SK-N-SH (cell line): ENCODE results near the gene SH3BGR. TPM values are rescaled to one million over a fixed set of nuclear protein-coding genes. Genes with fewer than 3 reads are reported as not detected.

Experiments used
- CTCF ChIA-PET: fragments of 300-600, 350-600 bp; formaldehyde crosslinking; extraction: SDS; loops from one replicate; lab custom pipeline; 2021; lab: Yijun Ruan, JAX
- POLR2A ChIA-PET: fragments of 350-600 bp; sonication (Branson Sonifier 250); formaldehyde crosslinking; extraction: SDS; loops from one replicate; lab custom pipeline; 2020; ENCODE audit warnings: antibody characterized with exemption, inconsistent platforms; lab: Yijun Ruan, JAX
- DNase-seq: peaks from one replicate; pipeline ENCODE4 v3.0.0; 2012
- H2AFZ ChIP-seq: fragments of 200-600 bp; sonication (generic); 2 replicates; pipeline ENCODE4 v1.8.1; 2016; ENCODE audit warnings: antibody characterized with exemption, mild to moderate bottlenecking, low read depth
- H3F3A ChIP-seq: fragments of 200-600 bp; sonication (generic); replicated peaks from 2 replicates; pipeline ENCODE3; 2016; ENCODE audit warnings: antibody characterized with exemption, mild to moderate bottlenecking; ENCODE audit not compliant: insufficient read depth
- H3K27ac ChIP-seq, 2 experiments: fragments of 200-500 bp in 1 of 2; fragments of 200-600 bp in 1 of 2; sonication (Bioruptor generic) in 1 of 2; sonication (generic), shearing (Covaris generic) in 1 of 2; 2 replicates each; pipeline versions ENCODE4 v1.5.1 to v1.6.1; 2014 to 2016; ENCODE audit warnings: low read depth in 2 of 2, inconsistent platforms in 1 of 2, low read length in 1 of 2, mild to moderate bottlenecking in 1 of 2, mixed read lengths in 1 of 2
- H3K27me3 ChIP-seq: fragments of 200-600 bp; sonication (generic), shearing (Covaris generic); 2 replicates; pipeline ENCODE4 v1.6.1; 2016; ENCODE audit warnings: mixed run types; ENCODE audit not compliant: insufficient read depth
- H3K36me3 ChIP-seq, 2 experiments: fragments of 200-500 bp in 1 of 2; fragments of 200-600 bp in 1 of 2; sonication (Bioruptor generic) in 1 of 2; sonication (generic) in 1 of 2; replicated peaks in 1 of 2; 2 replicates each; pipeline versions ENCODE3 to v1.5.1; 2014 to 2016; ENCODE audit warnings: low read length in 1 of 2, mild to moderate bottlenecking in 1 of 2; ENCODE audit not compliant: insufficient read depth in 2 of 2, control insufficient read depth in 1 of 2
- H3K4me1 ChIP-seq, 2 experiments: fragments of 200-500 bp in 1 of 2; fragments of 200-600 bp in 1 of 2; sonication (Bioruptor generic) in 1 of 2; sonication (generic), shearing (Covaris generic) in 1 of 2; 2 replicates each; pipeline versions ENCODE4 v1.5.1 to v1.6.1; 2014 to 2016; ENCODE audit warnings: low read depth in 1 of 2, low read length in 1 of 2, mixed run types in 1 of 2; ENCODE audit not compliant: insufficient read depth in 2 of 2, control insufficient read depth in 1 of 2
- H3K4me2 ChIP-seq: fragments of 200-600 bp; sonication (generic), shearing (Covaris generic); 2 replicates; pipeline ENCODE4 v1.6.1; 2017; ENCODE audit warnings: mixed run types
- H3K4me3 ChIP-seq, 2 experiments: fragments of 200-500 bp in 1 of 2; fragments of 200-600 bp in 1 of 2; sonication (Bioruptor generic) in 1 of 2; sonication (generic), shearing (Covaris generic) in 1 of 2; 2 replicates each; pipeline versions ENCODE4 v1.5.1 to v1.8.1; 2014 to 2016; ENCODE audit warnings: low read depth in 2 of 2, inconsistent platforms in 1 of 2, low read length in 1 of 2, mild to moderate bottlenecking in 1 of 2, mixed read lengths in 1 of 2, moderate library complexity in 1 of 2
- H3K79me2 ChIP-seq: fragments of 200-600 bp; sonication (generic); 2 replicates; pipeline ENCODE4 v1.8.1; 2017; ENCODE audit warnings: mild to moderate bottlenecking; ENCODE audit not compliant: insufficient read depth
- H3K9ac ChIP-seq: fragments of 200-600 bp; sonication (generic); 2 replicates; pipeline ENCODE4 v1.6.1; 2017; ENCODE audit warnings: mixed run types
- H3K9me2 ChIP-seq: fragments of 200-600 bp; sonication (generic); 2 replicates; pipeline ENCODE4 v1.6.1; 2017; ENCODE audit warnings: mixed run types
- H3K9me3 ChIP-seq: fragments of 200-600 bp; sonication (generic); 2 replicates; pipeline ENCODE4 v1.6.1; 2017; ENCODE audit warnings: mixed run types, mild to moderate bottlenecking, moderate library complexity
- H4K20me1 ChIP-seq: fragments of 200-600 bp; sonication (generic); 2 replicates; pipeline ENCODE4 v1.6.1; 2017; ENCODE audit warnings: mild to moderate bottlenecking, mixed run types; ENCODE audit not compliant: insufficient read depth
- FOXJ3 ChIP-seq: sonication (generic); formaldehyde crosslinking; IDR thresholded peaks from 2 replicates; pipeline ENCODE4 v1.5.1; 2020; ENCODE audit warnings: mild to moderate bottlenecking, missing genetic modification reagents
- MEF2A ChIP-seq: IDR thresholded peaks from 2 replicates; pipeline ENCODE4 v1.4.0; 2012; ENCODE audit warnings: low read depth, borderline replicate concordance
- NFIC ChIP-seq: IDR thresholded peaks from 2 replicates; pipeline ENCODE4 v1.4.0; 2012; ENCODE audit warnings: borderline replicate concordance
- NRF1 ChIP-seq: IDR thresholded peaks from 2 replicates; pipeline ENCODE4 v1.6.1; 2012; ENCODE audit warnings: low read depth, mild to moderate bottlenecking, low read length
- PBX3 ChIP-seq: IDR thresholded peaks from 2 replicates; pipeline ENCODE4; 2012
- POLR2AphosphoS5 ChIP-seq: IDR thresholded peaks from 2 replicates; pipeline ENCODE4 v1.6.1; 2012; ENCODE audit warnings: low read depth, low read length
- REST ChIP-seq: IDR thresholded peaks from 2 replicates; pipeline ENCODE4 v1.6.1; 2012; ENCODE audit warnings: mild to moderate bottlenecking, low read depth, low read length, moderate library complexity
- RXRA ChIP-seq: IDR thresholded peaks from 2 replicates; pipeline ENCODE4 v1.4.0; 2012; ENCODE audit warnings: low read depth, mild to moderate bottlenecking, borderline replicate concordance
- SMC3 ChIP-seq: IDR thresholded peaks from 2 replicates; pipeline ENCODE4 v1.6.1; 2012; ENCODE audit warnings: low read depth, low read length, improper control_type of control experiment
- TAF1 ChIP-seq: IDR thresholded peaks from 2 replicates; pipeline ENCODE4 v1.6.1; 2012; ENCODE audit warnings: low read depth, mild to moderate bottlenecking, low read length, moderate library complexity, borderline replicate concordance
- WGBS: methylation state at CpG from one replicate; pipeline ENCODE4 v1.1.6; 2017; ENCODE audit warnings: low lambda C conversion rate; 5-methylcytosine and 5-hydroxymethylcytosine counted together
- polyA plus RNA-seq, 3 experiments: library from polyadenylated mRNA; depleted of rRNA; stranded (reverse); fragments of >200 nt; gene quantifications; 2 replicates each; pipeline ENCODE4 v1.2.3, GENCODE V29; 2012
- TF ChIP-seq, protein P1 (sequence below): fragments of 150-350 bp; IDR thresholded peaks from 2 replicates; pipeline ENCODE4 v1.6.1; 2016; ENCODE audit warnings: mild to moderate bottlenecking, low read depth, low read length

Gene SH3BGR
- polyA plus RNA-seq, 1 of the 3 experiments (the other 2 are of a cell fraction) = 1.1 TPM

GRCh38 chr21:39456665-39457064 is 4.9 kb downstream of the SH3BGR start (continued):
- TF ChIP-seq PBX3 (no peak), TAF1 (no peak), POLR2AphosphoS5 (no peak), FOXJ3 (CRISPR knock-in tag) (no peak), SMC3 (no peak)
- TF ChIP-seq, all 33 proteins: peak for 0

DNA sequence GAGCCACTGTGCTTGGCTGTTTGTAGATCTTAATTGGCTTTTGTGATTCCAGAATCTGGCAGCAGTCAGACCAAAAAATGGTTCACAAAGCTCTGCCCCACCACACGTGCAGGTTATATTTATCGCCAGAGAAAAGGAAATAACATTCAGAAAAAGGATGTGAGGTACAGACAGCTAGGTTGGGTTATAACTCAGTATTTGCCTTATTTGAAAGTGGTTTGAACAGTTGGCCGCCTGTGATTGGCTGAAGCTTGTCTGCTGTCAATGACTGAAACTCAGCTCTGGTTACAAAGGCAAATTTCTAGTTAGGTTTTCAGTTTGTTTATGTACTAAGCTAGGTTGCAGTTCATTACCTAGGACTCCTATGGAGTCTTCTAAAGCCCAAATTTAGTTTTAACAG is 9.6 kb downstream of the SH3BGR start:
- no peak overlapping the region for H2AFZ ChIP-seq
- H3F3A ChIP-seq = no peaks in the 10 kb centered on the region
- ChIA-PET POLR2A (no interaction called here), CTCF (no interaction called here)
- H3K4me3 ChIP-seq = no peak overlapping the region
- H3K9me3 ChIP-seq = no peaks in the 10 kb centered on the region
- no peak overlapping the region for H3K27ac ChIP-seq
- H3K79me2 ChIP-seq = no peaks in the 10 kb centered on the region
- H3K27me3 ChIP-seq = no peaks in the 10 kb centered on the region
- no peak overlapping the region for H3K9ac ChIP-seq
- no peaks in the 10 kb centered on the region for H3K9me2 ChIP-seq
- H3K4me2 ChIP-seq = no peak overlapping the region
- no peaks in the 10 kb centered on the region for H4K20me1 ChIP-seq
- WGBS = 88% methylated on average over 3 of the region's 3 CpGs
- no peaks in the 10 kb centered on the region for H3K36me3 ChIP-seq
- no peak for TF ChIP-seq REST
- TF ChIP-seq POLR2AphosphoS5 = no peak
- no peak for TF ChIP-seq PBX3
- TF ChIP-seq MEF2A = no peak
- no peak for TF ChIP-seq NRF1
- TF ChIP-seq NFIC = no peak
- TF ChIP-seq, protein P1, sequence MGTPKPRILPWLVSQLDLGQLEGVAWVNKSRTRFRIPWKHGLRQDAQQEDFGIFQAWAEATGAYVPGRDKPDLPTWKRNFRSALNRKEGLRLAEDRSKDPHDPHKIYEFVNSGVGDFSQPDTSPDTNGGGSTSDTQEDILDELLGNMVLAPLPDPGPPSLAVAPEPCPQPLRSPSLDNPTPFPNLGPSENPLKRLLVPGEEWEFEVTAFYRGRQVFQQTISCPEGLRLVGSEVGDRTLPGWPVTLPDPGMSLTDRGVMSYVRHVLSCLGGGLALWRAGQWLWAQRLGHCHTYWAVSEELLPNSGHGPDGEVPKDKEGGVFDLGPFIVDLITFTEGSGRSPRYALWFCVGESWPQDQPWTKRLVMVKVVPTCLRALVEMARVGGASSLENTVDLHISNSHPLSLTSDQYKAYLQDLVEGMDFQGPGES = no peak
- no peak for TF ChIP-seq RXRA
- no peaks in the 10 kb centered on the region for H3K4me1 ChIP-seq
- no peak for DNase-seq
